HG03575 (cell line): ENCODE results near the gene AGK.
"Not testable (repeated sequence)": the region's sequence is repeated elsewhere in the genome, so short reads cannot be mapped to it uniquely, and the experiment has no call there.

Source experiments
- ATAC-seq: cut with Tn5 transposase; IDR thresholded peaks from one replicate; pipeline ENCODE4 v1.9.1; 2021; ENCODE audit not compliant: unreplicated experiment, insufficient number of reproducible peaks, low FRiP score; ENCODE audit errors: extremely low read depth

Gene AGK

DNA sequence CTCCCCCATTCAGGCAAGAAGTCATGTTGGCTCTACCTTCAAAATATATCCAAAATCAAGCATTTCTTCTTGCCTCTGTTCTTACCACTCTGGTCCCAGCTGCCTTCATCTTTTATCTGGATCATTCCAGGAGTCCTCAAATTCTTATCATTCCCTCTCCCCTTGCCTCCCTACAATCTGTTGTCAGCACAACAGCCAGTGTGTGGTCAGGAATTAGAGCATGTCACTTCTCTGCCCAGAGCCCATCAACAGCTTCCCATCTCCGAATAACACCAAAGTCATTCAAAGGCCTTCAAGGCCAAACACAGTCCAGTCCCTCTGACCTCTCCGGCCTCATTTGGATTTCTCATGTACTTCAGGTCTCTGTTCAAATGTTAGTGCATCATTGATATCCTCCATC lies 80.3 kb downstream of the AGK start:
- no peak for ATAC-seq

DNA sequence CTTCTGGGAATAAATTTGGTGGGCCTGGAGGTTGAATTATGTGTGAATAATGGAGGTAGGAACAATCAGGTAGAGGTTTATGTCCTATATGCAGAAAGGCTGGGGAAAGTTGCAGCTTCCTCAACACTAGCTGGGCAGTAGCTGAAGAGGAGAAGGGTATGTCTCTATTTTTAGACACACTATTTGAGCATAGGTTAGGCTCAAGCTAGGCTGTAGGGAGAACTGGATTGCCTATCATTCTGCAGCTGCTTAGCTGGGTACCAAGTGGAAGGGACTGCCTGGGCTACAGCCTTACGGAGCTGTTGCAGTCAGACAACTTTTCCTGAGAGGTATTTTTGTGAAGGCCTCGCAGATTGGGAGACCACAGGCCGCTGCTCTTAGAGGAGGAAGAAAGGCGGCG lies 82.9 kb downstream of the AGK start:
- no peak for ATAC-seq

DNA sequence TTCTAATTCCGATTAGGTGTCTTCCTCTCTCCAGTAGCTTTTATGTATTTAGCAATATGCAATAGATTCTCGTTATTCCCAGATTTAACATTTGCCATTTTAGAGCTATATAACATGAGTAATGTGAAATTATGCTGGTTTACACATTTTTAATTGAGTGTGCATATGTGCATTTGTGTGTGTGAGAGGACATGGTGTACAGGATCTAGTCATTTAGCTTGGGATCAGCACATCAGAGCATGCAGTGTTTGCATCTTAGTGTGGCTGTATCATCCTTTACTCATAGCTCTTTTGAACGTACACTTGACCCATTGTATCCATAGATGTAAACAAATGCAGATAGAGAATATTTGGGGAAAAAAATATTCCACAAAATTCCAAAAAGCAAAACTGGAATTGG lies 84.8 kb downstream of the AGK start:
- no peak for ATAC-seq

DNA sequence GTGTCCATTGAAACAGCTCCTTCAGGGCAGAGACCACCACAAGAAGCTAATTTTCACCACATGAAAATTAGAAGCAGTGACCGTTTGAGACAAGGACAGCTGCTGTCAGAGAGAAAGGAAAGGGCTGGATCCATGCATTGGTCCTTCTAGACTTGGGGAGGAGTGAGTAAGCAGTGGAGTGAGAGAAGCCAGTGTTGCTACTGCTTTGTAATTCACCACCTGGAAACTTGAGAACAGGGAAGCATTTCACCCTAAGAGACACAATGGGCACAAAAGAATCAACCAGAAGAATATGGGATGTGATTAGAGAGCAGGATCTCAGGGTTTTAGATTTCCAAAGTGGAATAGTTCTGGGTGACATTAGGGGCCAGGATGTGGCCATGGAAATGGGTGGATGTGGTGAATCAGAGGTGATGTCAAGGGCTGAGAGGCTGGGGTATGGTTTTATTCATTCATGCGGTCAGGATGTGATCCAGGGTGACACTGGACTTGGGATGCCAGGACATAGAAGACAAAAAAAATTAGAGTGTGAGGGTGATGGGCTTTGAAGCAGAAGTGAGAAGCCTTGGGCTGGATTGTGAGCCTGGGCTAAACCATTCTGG lies 89.1 kb downstream of the AGK start:
- no peak for ATAC-seq

DNA sequence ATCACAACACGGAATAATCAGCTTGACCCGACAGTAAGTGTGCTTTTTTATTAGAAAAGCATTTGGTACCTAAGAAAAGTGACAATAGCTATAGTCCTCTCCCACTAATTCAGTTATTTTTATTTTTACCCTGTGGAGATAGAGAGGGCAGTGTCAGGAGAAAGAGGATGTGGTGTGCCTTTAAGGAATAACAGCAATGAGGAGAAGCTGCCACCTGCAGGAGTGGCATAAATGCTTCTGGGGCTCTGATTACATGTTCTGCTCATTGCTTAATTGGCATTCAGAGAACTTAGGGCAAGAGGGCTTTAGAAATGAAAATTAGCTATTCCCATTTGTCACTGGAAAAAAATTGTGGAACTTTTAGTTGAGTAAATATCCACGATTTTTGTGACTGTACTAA lies 90.7 kb downstream of the AGK start:
- no peak for ATAC-seq

DNA sequence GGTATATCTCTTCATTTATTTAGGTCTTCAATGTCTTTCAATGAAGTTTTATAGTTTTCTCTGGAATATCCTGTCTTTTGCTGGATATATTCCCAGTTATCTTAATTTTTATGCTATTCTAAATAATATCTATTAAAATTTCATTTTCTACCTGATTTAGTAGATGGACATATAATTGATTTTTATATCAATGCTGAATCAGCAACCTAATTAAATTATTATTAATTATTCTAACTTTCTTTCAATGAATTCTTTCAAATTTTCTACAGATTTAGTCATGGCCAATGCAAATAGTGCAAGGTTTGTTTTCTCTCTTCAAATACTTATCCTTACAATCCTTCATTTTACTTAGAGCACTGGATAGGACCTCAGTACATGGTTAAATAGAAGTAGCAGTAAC lies 94.0 kb downstream of the AGK start:
- ATAC-seq, result no peak

DNA sequence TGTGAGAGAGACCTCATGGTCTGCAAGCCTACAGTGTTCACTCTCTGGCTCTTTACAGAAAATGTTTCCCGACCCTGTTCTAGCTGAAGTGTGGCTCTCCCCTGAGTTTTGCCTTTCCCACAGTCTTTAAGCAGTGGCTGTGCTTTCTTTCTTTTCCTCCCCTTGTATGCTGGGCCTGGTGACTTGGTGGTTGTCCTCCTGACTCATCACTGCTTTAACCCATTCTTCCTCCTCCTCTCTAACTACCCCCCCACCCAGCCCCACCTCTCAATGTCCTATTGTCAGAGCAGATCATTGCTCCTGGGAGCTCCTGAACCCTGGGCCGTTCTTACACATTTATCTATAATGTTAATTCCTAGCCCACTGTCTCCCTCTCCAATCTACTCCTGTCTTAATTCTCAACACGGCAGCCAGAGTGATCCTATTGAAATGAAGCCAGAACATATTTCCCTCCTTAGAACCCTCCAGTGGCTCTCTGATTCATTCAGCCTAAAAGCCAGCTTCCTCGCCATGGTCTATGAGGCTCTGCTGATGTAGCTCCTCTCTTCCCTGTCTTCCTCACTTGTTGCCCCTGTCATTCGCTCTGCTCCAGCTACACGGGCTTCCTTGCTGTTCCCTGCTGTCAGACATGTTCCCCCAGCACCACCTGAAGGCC lies 95.7 kb downstream of the AGK start:
- ATAC-seq, result no peak

DNA sequence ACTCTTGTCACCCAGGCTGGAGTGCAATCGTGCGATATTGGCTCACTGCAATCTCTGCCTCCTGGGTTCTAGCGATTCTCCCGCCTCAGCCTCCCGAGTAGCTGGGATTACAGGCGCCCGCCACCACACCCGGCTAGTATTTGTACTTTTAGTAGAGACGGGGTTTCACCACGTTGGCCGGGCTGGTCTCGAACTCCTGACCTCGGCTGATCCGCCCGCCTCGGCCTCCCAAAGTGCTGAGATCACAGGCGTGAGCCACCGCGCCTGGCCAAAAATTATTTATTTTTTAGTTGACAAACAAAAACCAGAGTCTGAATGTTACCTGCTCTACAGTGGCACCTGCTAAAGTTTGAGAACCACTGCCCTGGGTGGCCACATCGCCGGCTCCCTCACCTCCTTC lies 96.5 kb downstream of the AGK start:
- not testable (repeated sequence) for ATAC-seq

DNA sequence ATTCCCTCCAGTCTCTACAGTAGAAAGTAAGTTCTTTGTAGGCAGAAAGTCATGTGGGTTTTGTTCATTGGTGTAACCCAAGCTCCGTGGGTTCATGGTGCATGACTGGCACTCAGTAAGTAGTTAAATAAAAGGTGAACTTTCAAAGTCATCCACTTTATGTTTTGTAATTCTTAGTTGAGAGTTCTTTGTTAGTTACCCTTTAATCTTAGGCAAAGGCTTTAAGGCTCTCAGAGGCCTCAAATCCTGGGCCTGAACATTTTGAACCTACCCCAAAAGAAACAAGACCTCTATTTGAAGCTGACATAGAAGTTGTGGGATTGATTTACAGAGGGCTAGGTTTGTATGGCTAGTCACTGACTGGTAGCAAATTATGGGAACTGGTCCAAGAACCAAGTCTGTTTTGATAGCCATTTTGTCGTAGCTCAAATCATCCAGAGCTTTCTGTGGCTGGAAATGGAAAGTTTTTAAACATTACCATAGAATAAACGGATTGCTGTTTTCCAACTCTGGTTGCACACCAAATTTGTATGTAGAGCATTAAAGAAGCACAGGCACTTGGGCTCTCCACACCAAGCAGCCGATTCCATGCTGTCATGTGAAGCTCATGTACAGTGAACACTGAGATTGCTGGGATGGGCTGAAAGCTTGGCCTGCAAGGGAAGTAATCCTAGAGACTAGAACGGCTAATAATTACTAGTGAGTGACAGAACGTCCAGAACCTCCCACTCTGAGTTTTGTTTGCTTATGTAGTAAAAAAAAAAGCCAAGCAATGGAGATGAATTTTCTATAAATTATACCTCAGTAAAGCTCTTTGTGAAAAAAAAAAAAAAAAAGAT lies 97.3 kb downstream of the AGK start:
- ATAC-seq, result no peak

DNA sequence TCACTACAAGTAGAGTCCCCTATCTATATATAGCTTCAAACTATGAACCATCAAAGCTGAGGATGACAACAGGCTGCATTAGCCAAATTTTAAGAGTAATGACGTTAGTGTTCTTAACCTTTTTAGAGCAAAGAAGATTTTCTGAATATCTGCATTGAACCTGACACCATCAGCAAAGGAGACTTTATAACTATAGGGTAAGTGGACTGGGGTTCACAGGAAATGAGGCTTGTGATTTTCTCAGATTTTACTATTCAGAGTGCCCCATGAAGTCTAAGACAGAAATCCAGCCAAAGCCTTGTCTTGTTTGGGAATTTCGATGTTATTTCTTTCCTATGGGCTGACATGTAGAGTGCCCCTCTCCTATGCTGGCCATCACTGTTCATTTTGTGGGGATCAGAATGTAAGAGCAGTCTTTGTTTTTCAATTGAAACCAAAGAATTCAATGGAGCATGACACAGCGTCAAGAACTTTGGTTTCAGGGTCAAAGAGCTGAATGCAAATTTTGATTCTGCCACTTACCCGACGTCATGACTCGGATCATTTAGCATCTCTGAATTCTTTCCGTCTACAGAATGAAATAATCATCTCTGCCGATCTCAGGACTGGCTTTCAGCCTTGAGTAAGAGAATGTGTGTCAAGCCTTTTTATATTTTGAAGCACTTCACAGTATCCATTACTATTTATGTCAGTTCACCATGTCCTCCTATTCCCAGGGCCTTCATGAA lies 98.1 kb downstream of the AGK start:
- no peak for ATAC-seq

DNA sequence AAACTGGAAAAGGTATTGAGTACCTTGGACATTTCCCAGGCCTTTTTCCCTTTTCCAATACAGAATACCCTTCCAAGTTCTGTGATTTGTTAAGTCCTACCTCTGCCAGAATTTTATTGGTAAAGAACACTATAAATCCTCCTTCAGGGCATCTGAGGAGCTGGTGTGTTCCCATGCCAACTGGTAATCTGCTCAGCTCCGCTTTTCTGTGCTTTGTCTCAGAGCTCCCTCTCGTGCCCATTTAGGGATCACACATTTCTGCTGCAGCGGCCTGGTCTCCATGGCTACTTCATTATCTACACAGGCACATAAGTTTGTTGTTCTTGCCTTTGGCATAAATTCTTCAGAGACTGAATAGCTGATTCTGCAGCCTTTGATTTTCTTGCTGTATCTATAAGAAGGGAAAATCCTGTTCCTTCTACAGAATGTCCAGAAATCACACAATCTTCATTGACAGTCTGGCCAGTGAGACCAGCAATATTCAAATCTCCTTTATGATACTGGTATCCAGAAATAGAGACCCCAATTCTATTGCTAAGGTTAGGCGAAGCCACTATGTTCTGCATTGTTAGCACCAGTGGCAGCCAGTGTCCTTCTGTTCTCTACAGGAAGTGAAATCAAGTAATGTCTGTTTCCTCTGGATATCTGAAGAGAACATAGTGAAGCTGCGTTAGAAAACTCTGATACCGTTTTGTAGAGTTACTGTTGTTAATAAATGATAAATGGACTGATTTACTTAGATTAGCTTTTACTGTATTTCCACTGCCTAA lies 98.8 kb downstream of the AGK start:
- ATAC-seq, result no peak

DNA sequence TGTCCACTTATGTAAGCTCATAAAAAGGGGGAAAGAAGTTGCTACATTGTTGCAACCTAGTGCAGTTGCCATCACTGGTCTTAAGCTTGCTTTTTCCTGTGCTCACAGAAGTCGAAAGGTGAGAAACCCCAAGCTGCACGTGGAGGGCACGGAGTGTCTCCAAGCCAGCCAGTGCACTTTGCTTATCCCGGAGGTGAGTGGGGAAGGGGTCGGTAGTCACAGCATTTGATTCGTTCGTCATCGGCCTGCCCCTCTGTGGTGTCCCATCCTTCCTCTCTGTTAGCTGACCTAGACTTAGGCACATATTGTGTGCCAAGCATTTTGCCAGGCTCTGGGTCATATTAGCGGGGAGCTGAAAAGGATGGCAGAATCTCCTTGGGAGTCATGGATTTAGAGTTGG lies 100.2 kb downstream of the AGK start:
- no peak for ATAC-seq

DNA sequence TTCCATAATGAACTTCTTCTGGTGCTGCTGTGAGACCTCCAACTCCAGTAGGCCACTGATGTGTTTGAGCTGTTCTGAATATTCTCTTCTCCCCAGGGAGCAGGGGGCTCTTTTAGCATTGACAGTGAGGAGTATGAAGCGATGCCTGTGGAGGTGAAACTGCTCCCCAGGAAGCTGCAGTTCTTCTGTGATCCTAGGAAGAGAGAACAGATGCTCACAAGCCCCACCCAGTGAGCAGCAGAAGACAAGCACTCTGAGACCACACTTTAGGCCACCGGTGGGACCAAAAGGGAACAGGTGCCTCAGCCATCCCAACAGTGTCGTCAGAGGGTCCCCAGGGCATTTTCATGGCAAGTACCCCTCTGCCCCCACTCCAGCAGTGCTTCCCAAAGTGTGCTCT lies 101.5 kb downstream of the AGK start:
- ATAC-seq, result no peak

DNA sequence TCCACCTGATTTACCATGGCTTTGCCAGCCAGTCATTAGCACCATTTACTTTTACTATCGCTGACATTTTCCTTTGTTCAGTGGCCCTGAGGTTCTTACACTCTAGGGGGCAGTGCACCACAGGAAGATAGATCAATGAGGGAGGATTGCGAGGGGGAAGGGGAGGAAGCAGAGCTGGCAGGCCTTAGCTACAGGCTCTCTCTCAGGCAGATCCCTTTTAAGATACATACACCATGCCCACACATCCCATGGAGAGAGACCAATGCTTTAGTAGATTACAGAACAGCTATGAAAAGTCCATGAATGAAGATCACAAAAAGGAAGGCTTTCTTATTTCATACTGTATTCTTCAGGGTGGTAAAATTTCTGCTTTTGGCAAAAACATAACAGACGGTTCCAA lies 103.3 kb downstream of the AGK start:
- peak; percentile 47 for ATAC-seq

DNA sequence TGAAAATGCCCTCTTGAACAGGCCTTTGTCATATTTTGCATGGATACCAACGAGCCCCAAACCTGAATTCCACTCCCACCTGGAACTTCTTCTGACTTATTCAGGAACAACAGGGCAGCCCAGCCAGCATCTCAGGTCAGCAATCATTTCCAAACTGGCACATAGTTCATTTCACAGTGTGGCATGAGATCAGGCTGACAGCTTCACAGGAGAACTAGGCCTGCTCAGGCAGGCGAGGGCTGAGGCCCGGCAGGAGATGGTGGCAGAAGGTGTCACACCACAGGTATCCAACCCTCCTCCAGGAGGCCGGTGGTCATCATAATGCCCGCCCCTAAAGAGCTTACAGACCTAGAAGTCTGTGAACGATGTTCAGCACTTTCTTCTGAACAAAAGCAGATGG lies 108.3 kb downstream of the AGK start:
- no peak for ATAC-seq

DNA sequence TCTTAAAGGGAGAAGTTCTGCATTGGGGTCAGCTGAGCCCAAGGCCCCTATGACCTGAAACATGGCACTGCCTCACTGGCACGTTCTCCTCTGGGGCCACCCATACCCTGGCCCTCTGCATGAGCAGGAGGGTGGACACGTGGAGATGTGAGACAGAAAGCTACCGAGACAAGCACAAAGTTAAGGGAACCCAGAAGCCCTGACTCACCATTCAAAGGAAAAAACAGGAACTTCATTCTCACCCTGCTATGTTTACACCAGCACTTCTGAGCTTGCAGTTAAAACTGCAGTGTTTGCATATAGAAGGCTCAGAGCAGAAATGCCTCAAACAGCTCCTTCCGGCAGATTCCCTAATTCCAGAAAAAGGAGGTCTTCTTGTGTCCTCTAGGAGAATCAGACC lies 109.0 kb downstream of the AGK start:
- no peak for ATAC-seq

DNA sequence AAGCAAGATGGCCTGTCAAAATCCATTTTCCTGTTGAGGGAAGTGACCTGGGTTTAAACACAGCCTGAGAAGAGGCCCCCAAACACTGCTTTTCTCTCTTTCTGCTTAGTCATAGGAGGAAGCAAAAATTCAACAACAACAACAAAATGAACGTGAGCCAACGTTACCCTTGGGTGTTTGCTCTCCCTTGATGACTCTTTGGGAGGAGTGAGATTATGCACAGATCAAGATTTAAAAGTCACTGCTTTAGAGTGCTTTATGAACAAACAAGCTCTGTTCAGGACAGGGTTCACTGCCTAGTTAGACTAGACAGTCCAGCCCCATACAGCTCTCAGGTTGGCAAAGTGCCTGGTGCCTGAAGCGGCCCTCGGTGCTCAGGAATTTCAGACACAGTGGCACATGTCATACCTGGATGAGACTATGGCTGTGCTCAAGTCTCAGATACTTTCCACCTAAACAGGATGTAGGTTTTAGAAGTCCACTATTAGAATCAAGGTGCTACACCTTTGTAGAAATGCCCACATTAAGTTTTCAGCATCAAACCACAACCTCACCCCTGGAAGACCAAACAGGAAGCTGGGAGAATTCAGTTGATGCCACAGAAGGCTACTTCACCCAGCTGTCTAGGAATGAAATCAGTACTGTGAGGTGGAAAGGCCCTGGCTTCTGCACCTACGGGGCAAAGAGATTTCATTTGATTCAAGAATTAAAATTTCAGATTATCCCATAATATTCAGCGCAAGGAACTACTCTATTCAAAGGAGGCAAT lies 112.1 kb downstream of the AGK start:
- no peak for ATAC-seq

DNA sequence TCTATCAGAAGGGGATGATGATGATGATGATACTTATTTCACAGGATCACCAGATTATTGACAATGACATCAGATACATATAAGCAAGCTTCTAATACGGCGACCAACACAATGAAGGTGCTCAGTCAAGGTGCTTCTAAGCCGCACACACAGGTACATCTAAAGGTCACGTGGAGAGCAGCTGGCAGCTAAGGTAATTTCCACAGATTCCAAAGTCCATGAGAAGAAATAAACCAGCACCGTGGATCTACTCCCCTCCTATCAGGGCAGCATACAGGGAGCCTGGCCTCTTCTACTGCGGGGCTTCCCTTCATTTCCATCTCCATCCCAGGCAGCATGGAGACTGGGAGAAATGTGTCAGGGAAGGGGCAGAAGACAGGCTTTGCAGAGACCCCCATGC lies 113.2 kb downstream of the AGK start:
- ATAC-seq, result no peak
